OCI-LY1 (cell line): ENCODE measurements around the gene LTV1.

Experiments
- H2AFZ ChIP-seq: fragments of 200-600 bp; sonication (generic), shearing (Covaris generic); 2 replicates; pipeline ENCODE4 v1.6.0; 2014; ENCODE audit warnings: antibody characterized with exemption, mild to moderate bottlenecking, low read length
- H3F3A ChIP-seq: fragments of 200-600 bp; sonication (generic), shearing (Covaris generic); 2 replicates; pipeline ENCODE4 v1.6.0; 2014; ENCODE audit warnings: mild to moderate bottlenecking, antibody characterized with exemption, low read length, moderate library complexity; ENCODE audit not compliant: insufficient read depth
- H3K27ac ChIP-seq: fragments of 200-600 bp; sonication (generic); 2 replicates; pipeline ENCODE4 v1.5.1; 2014; ENCODE audit warnings: low read length, mixed run types, mild to moderate bottlenecking, low read depth; ENCODE audit not compliant: poor library complexity, severe bottlenecking
- H3K27me3 ChIP-seq: fragments of 200-600 bp; sonication (generic); 2 replicates; pipeline ENCODE4 v1.6.0; 2014; ENCODE audit warnings: antibody characterized with exemption, mild to moderate bottlenecking, low read length, moderate library complexity; ENCODE audit not compliant: insufficient read depth
- H3K36me3 ChIP-seq: fragments of 200-600 bp; sonication (generic); 2 replicates; pipeline ENCODE4 v1.6.1; 2014; ENCODE audit warnings: mild to moderate bottlenecking, antibody characterized with exemption, low read length, moderate library complexity, mixed read lengths; ENCODE audit not compliant: insufficient read depth
- H3K4me1 ChIP-seq: fragments of 200-600 bp; sonication (generic); 2 replicates; pipeline ENCODE4 v1.5.1; 2014; ENCODE audit warnings: mild to moderate bottlenecking, low read length, moderate library complexity; ENCODE audit not compliant: insufficient read depth, severe bottlenecking
- H3K4me2 ChIP-seq: fragments of 200-600 bp; sonication (generic), shearing (Covaris generic); 2 replicates; pipeline ENCODE4 v1.6.1; 2014; ENCODE audit warnings: low read length
- H3K4me3 ChIP-seq: fragments of 200-600 bp; sonication (generic); 2 replicates; pipeline ENCODE4 v1.5.1; 2014; ENCODE audit warnings: low read length, low read depth, mild to moderate bottlenecking, mixed read lengths; ENCODE audit not compliant: poor library complexity, severe bottlenecking
- H3K79me2 ChIP-seq: fragments of 200-600 bp; shearing (Covaris generic); 2 replicates; pipeline ENCODE4 v1.6.1; 2016; ENCODE audit warnings: mixed run types, low read length, mixed read lengths; ENCODE audit not compliant: insufficient read depth
- H3K9ac ChIP-seq: fragments of 200-600 bp; sonication (generic), shearing (Covaris generic); 2 replicates; pipeline ENCODE4 v1.6.1; 2014; ENCODE audit warnings: mild to moderate bottlenecking, low read length, mixed read lengths
- H3K9me2 ChIP-seq: fragments of 200-600 bp; sonication (generic), shearing (Covaris generic); 2 replicates; pipeline ENCODE4 v1.6.1; 2014; ENCODE audit warnings: low read depth, mild to moderate bottlenecking, low read length, mixed read lengths
- H3K9me3 ChIP-seq: fragments of 200-600 bp; shearing (Covaris generic); 2 replicates; pipeline ENCODE4 v1.6.1; 2014; ENCODE audit warnings: low read length, mixed read lengths
- H4K20me1 ChIP-seq: fragments of 200-600 bp; sonication (generic), shearing (Covaris generic); 2 replicates; pipeline ENCODE4 v1.6.0; 2016; ENCODE audit warnings: mild to moderate bottlenecking, low read length; ENCODE audit not compliant: insufficient read depth
- EZH2 ChIP-seq: fragments of 200-600 bp; sonication (generic), shearing (Covaris generic); IDR thresholded peaks from 2 replicates; pipeline ENCODE4 v1.8.0; 2017; ENCODE audit warnings: borderline replicate concordance, mixed run types, mild to moderate bottlenecking, antibody characterized with exemption, low read length, moderate library complexity, mixed read lengths
- TF ChIP-seq, protein P1 (sequence below): fragments of 200-600 bp; sonication (generic), shearing (Covaris generic); IDR thresholded peaks from 2 replicates; pipeline ENCODE4 v1.5.1; 2017; ENCODE audit warnings: mild to moderate bottlenecking, antibody characterized with exemption, low read length, moderate library complexity, mixed read lengths

LTV1 gene

DNA sequence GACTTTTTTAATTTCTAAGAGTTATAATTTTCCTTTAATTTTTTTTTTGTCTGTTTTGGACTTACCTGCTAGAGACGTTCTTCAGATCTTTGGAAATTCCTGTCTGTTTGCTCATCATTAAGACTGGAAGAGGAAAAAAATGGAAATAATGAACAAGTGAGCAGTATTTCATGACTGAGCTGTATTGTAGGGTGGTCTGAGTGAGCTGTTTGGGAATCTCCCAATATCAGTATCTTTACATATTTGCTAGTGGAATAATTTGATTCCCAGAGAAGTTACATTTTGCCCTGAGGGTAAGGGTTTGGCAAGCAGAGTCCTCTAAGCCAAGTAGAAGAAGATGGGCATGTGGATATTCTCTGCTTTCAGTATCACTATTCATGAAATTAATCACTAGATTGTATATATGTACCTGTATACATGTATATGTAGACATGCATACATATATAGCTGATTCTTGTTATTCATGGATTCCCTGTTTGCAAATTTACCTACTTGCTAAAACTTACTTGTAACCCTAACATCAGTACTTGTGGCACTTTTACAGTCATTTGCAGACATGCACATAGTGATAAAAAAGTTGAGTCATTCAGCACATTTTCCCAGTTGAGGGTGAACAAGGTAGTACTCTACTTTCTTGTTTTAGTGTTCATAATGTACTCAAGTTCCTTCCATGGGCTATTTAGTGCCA lies 34.6 kb downstream of the LTV1 start:
- no peaks in the 10 kb centered on the region for H3K79me2 ChIP-seq
- no peak overlapping the region for H3K9ac ChIP-seq
- no peaks in the 10 kb centered on the region for H3K9me3 ChIP-seq
- no peaks in the 10 kb centered on the region for H3K27me3 ChIP-seq
- H4K20me1 ChIP-seq: no peaks in the 10 kb centered on the region
- H3K4me2 ChIP-seq: no peak overlapping the region
- H3K27ac ChIP-seq: no peak overlapping the region
- no peak for TF ChIP-seq EZH2
- TF ChIP-seq, protein P1, sequence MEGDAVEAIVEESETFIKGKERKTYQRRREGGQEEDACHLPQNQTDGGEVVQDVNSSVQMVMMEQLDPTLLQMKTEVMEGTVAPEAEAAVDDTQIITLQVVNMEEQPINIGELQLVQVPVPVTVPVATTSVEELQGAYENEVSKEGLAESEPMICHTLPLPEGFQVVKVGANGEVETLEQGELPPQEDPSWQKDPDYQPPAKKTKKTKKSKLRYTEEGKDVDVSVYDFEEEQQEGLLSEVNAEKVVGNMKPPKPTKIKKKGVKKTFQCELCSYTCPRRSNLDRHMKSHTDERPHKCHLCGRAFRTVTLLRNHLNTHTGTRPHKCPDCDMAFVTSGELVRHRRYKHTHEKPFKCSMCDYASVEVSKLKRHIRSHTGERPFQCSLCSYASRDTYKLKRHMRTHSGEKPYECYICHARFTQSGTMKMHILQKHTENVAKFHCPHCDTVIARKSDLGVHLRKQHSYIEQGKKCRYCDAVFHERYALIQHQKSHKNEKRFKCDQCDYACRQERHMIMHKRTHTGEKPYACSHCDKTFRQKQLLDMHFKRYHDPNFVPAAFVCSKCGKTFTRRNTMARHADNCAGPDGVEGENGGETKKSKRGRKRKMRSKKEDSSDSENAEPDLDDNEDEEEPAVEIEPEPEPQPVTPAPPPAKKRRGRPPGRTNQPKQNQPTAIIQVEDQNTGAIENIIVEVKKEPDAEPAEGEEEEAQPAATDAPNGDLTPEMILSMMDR: no peak
- no peaks in the 10 kb centered on the region for H3K4me1 ChIP-seq
- no peaks in the 10 kb centered on the region for H3K36me3 ChIP-seq
- no peak overlapping the region for H2AFZ ChIP-seq
- H3K9me2 ChIP-seq: no peaks in the 10 kb centered on the region
- no peaks in the 10 kb centered on the region for H3F3A ChIP-seq
- no peak overlapping the region for H3K4me3 ChIP-seq

DNA sequence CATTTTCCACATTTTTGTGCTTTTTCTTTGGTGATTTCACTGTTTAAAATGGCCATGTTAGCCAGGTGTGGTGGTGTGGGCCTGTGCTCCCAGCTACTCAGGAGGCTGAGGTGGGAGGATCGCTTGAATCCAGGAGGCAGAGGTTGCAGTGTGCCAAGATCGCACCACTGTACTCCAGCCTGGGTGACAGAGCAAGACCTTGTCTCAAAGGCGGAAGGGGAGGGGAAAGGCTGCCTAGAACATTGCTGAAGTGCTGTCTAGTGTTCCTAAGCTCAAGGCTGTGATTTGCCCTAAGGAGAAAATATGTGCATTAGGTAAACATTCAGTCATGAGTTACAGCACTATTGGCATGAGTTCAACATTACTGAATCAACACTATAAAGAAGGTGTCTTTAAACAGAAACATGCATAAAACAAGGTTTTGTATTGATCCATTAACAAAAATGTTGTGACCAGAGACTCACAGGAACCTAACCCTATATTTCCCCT lies 35.2 kb downstream of the LTV1 start:
- Histone ChIP-seq H3K4me3 (no peak overlapping the region), H3K27ac (no peak overlapping the region), H4K20me1 (no peaks in the 10 kb centered on the region), H3K9me2 (no peaks in the 10 kb centered on the region), H3K4me2 (no peak overlapping the region), H3K9ac (no peak overlapping the region), H3K79me2 (no peaks in the 10 kb centered on the region), H3K4me1 (no peaks in the 10 kb centered on the region), H2AFZ (no peak overlapping the region), H3K9me3 (no peaks in the 10 kb centered on the region), H3K27me3 (no peaks in the 10 kb centered on the region), H3F3A (no peaks in the 10 kb centered on the region), H3K36me3 (no peaks in the 10 kb centered on the region)
- no peak for TF ChIP-seq EZH2
- TF ChIP-seq, protein P1: no peak

DNA sequence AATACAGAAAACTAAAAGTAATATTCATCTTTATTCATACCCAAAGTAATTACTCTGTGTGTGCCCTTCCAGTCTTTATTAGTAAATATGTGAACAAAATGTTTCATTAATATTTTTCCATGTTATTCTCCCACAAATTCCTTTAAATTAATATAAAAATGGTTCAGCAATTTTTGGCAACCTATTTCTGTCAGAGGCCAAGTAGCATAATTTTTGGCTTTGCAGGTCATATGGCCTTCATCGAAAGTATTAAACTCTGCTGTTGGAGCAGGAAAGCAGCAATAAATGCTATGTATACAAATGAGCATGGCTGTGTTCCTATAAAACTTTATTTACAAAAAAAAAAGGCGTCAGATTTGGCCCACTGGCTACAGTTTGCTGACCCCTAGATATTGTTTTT lies 37.3 kb downstream of the LTV1 start:
- no peaks in the 10 kb centered on the region for H4K20me1 ChIP-seq
- no peak overlapping the region for H3K4me3 ChIP-seq
- H3F3A ChIP-seq: no peaks in the 10 kb centered on the region
- no peak overlapping the region for H3K27ac ChIP-seq
- H3K9me2 ChIP-seq: no peaks in the 10 kb centered on the region
- no peak overlapping the region for H3K4me2 ChIP-seq
- no peaks in the 10 kb centered on the region for H3K27me3 ChIP-seq
- no peak overlapping the region for H2AFZ ChIP-seq
- no peak overlapping the region for H3K9ac ChIP-seq
- H3K79me2 ChIP-seq: no peaks in the 10 kb centered on the region
- no peaks in the 10 kb centered on the region for H3K36me3 ChIP-seq
- no peaks in the 10 kb centered on the region for H3K9me3 ChIP-seq
- TF ChIP-seq, protein P1: no peak
- no peak for TF ChIP-seq EZH2
- H3K4me1 ChIP-seq: no peaks in the 10 kb centered on the region
